AG10803 (cell line): ENCODE data around the gene CFAP46.

ENCODE experiments used
- DNase-seq: peaks from one replicate; pipeline ENCODE4 v3.0.0; 2010; ENCODE audit warnings: low read depth
- H3K4me3 ChIP-seq: 2 replicates; pipeline ENCODE4 v1.5.1; 2011; ENCODE audit warnings: mild to moderate bottlenecking, low read length, control low read depth
- CTCF ChIP-seq: conservative IDR thresholded peaks from 2 replicates; pipeline ENCODE4 v1.5.1; 2011; ENCODE audit warnings: mild to moderate bottlenecking, low read length, control low read depth, inconsistent platforms

Gene CFAP46

GRCh38 chr10:132810807-132811700 lies 131.3 kb downstream of the CFAP46 start:
- DNase-seq = no peak
- no peak for TF ChIP-seq CTCF
- H3K4me3 ChIP-seq = no peak overlapping the region

GRCh38 chr10:132810141-132810806 lies 132.1 kb downstream of the CFAP46 start:
- DNase-seq = no peak
- no peak for TF ChIP-seq CTCF
- no peak overlapping the region for H3K4me3 ChIP-seq

- no peak for DNase-seq
- no peak overlapping the region for H3K4me3 ChIP-seq
- no peak for TF ChIP-seq CTCF
Observed at GRCh38 chr10:132809232-132810140, 132.9 kb downstream of the CFAP46 start.

GRCh38 chr10:132808383-132809231 lies 133.8 kb downstream of the CFAP46 start:
- DNase-seq = no peak
- no peak for TF ChIP-seq CTCF
- H3K4me3 ChIP-seq = no peak overlapping the region

- H3K4me3 ChIP-seq = no peak overlapping the region
- no peak for DNase-seq
- no peak for TF ChIP-seq CTCF
Observed at GRCh38 chr10:132807621-132808049, 134.7 kb downstream of the CFAP46 start.

GRCh38 chr10:132806561-132807003 lies 135.8 kb downstream of the CFAP46 start:
- TF ChIP-seq CTCF = no peak
- no peak for DNase-seq
- no peak overlapping the region for H3K4me3 ChIP-seq
